GM18505 (cell line): Measurements from ENCODE around the gene ZNF614.
"Not testable (repeated sequence)": the region's sequence is repeated elsewhere in the genome, so short reads cannot be mapped to it uniquely, and the experiment has no call there.

Experiments
- ATAC-seq: cut with Tn5 transposase; IDR thresholded peaks from one replicate; pipeline ENCODE4 v1.9.1; 2021; ENCODE audit not compliant: unreplicated experiment
- POLR2A ChIP-seq: IDR thresholded peaks from 4 replicates; pipeline ENCODE4 v1.6.1; 2011; ENCODE audit warnings: borderline replicate concordance; ENCODE audit not compliant: insufficient read depth, insufficient read length; ENCODE audit errors: extremely low read depth

The ZNF614 gene

DNA sequence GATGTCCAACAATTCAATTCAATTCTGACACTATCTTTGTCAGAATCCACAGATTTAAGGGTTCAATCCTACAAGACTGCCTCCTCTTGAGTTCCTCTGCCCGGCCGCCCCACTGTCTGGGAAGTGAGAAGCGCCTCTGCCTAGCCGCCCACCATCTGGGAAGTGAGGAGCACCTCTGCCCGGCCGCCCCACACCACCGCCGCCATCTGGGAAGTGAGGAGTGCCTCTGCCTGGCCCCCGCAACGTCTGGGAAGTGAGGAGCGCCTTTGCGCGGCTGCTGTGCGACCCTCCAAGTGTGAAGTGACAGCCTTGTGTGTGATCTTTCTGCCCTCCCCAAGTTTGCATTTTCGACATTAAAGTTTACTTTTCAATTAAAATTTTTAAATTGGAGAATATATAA is 6.0 kb downstream of the ZNF614 start:
- no peak for TF ChIP-seq POLR2A
- no peak for ATAC-seq

DNA sequence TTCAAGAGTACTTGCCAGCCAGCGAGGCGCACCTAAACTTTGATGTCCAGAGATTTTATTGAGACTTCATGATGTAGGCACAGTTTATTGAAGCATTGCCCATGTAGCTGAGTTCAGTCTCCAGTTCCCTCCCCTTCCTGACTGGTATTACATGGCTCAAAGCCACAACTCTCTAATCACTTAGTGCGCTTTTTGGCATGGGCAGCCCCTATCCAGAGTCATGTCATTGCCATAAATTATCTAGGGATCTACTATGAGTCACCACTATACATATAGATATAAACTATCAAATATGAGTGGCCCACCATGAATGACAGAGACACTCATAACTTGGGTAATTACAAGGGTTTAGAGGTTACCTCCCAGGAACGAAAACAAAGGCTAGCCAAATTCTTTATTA is 7.7 kb downstream of the ZNF614 start:
- no peak for TF ChIP-seq POLR2A
- ATAC-seq, result no peak

DNA sequence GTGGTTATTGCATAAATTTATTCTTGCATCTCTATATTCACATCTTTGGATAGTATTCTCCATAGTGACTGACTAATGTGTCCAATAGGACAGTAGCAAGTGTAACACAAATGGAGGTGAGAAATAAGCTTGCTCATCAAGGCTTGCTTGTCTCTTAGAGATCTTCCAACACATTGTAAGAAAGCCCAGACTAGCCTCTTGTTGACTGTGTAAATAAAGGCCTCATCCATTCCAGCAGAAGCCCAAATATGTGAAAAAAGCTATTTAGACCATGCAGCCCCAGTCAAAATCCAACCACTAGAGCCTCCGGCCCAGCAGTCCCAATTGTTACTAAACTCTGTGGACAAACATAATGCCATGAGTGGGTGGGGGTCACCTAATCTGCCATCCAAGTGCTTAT is 17.5 kb downstream of the ZNF614 start:
- ATAC-seq, result no peak
- TF ChIP-seq POLR2A, result no peak

DNA sequence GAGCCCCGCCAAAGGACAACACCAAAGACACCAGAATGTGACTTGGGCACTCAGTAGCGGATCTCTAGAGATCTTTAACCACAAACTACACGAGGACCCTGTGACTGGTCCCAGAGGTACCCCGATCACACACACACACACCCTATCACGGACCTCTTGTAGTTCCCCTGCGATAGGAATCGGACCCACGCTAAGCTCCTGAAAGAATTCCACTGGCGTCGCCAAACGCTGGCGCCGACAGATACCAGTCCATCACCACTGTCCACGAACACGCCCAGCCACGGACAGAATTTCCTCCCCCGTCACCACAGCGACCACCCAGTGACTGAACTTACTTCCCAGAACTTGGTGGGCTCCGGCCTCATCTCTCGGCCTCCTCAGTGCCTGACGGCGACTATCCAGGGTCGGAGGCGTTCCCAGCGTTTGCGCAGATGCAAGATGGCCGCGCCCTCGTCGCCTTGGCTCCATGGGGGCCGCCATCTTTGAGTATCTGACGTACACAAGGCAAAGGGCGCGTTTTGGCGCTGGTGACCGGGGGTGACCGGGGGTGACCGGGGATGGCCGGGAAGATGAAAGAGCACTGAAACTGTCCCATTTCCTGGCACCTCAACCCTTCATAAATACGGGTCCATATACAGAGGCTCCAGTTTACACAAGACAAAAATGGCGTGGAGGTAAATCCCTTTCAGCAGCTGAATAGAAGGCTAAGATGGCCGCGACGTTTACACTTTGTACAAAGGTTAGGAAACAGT is 20.2 kb downstream of the ZNF614 start, which contains the start of gene ZNF615:
ZNF615 (minus strand) TSS at position 406 of the 752 bp plus-strand sequence. CDS start 4,500 bp downstream, outside the sequence.
- peak; percentile 61 for TF ChIP-seq POLR2A
- peak; percentile 93 for ATAC-seq

DNA sequence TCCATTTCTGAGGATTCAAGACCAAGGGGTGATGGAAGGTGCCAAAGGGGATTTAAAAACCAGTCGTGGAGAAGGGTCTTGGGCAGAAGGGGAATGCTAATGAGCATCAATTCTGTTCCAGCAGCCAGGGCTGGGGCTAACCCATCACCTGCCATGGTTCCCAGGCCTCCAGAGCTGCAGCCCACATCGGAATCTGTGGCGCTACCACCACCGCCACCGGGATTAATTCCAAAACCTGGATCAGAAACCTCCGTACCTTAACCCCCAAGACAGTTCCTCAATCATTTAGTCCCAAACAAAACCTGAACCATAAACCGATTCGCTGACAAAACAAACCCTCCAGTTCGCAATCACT is 20.8 kb downstream of the ZNF614 start:
- TF ChIP-seq POLR2A, result no peak
- no peak for ATAC-seq

DNA sequence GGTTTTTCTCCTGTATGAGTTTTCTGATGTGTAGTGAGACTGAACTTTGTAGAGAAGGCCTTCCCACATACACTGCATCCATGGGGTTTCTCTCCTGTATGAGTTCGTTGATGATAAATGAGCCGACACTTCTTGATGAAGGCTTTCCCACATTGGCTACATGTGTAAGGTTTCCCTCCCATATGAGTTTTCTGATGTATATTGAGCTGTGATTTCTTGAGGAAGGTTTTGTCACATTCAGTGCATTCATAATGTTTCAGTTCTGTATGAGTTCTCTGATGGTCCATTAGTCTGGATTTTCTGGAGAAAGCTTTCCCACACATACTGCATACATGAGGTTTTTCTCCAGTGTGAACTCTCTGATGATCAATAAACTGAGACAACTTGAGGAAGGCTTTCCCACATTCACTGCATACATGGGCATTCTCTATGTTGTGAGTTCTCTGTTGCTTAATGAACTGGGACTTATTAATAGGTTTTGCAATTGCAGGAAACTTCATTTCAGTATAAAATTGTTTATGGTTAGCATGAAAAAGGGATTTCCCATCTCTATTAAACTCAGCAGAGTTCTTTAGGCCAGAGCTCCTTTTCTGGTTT is 34.0 kb downstream of the ZNF614 start:
- no peak for TF ChIP-seq POLR2A
- no peak for ATAC-seq

DNA sequence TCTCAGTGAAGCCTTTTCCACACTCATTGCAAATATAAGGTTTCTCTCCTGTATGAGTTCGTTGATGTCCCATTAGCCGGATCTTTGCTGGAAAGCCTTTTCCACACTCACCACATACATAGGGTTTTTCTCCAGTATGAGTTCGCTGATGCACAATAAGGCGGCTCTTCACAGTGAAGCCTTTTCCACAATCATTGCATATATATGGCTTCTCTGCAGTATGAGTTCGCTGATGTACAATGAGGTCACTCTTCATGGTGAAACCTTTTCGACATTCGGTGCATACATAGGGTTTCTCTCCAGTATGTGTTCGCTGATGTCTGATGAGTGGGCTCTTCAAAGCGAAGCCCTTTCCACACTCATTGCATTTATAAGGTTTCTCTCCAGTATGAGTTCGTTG is 34.8 kb downstream of the ZNF614 start:
- no peak for TF ChIP-seq POLR2A
- no peak for ATAC-seq

DNA sequence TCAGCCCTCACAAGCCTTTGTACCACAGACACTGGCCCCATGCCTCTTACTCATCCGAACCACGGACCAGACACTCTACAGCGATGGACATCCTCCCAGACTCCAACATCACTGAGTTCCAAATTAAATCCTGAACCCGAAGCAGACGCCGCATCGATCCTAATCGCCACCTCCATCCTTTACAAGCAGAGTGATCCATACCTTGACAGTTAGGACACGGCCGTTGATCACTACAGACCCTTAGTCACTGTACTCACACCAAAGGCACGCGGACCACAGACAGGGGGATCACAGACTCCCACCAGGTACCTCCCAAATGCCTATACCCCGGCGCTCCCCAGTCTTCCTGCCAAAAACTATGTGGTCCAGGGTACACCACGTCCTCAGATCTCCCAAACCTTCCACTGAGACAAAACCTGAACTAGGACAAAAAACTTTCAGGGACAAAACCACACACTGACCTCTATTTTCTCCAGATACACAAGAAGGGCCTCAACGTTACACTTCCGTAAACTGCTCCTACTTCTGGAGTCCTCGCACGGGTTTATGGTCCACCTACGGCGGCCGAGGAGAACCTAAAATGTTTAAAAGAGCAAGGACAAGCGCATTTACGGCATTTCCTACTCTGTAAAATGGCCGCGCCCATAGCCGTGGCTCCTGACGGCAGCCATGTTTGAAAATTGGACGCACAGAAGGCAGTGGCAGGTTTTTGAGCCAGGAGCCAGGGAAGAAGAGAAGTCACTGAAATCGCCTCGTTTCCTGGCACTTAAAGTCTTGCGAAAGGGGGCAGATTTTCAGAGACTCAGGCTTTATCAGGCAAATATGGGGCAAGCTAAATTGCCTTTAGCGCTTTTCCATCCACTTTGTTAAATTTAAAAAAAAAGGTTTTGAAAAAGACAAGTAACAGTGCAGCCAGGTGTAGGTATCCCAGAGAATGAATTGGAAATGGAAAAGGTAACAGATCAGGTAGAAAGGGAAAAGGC is 41.6 kb downstream of the ZNF614 start, which contains the start of gene ZNF350:
ZNF350 (minus strand) TSS at position 532 of the 983 bp plus-strand sequence. CDS start 12,480 bp downstream, outside the sequence.
- TF ChIP-seq POLR2A, result peak; percentile 75

DNA sequence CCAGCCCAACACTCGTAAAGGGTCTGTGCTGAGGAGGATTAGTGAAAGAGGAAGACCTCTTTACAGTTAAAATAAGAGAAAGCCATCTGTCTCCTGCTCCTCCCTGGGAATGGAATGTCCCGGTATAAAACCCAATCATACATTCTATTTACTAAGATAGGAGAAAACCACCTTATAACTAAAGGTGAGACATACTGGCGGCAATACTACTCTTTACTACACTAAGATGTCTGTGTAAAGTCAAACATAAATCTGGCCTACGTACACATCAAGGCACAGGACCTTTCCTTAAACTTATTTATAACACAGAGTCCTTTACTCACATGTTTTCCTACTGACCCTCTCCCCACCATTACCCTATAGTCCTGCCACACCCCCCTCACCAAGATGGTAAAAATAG is 44.8 kb downstream of the ZNF614 start:
- ATAC-seq, result no peak
- TF ChIP-seq POLR2A, result no peak

More for the DNA sequence above, 41.6 kb downstream of the ZNF614 start, which contains the start of gene ZNF350:
- ATAC-seq, result peak; percentile 80

DNA sequence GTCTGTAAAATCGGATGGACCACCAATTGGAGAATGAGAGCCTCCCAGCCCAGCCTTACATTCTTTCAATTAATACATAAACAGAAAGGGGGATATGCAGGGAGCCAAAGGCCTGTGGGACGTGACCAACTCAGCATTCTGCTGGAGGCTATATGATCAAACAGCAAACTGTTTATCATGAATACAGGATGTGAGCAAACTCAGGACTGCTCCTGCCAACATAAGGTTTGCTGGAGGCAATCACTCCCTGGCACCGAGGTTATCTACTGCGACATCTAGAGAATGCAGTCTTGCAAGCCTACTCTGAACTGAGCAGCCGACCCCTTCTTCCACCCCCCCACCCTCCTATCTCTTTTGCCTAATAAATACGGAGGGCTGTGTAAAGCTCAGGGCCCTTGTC is 47.3 kb downstream of the ZNF614 start:
- ATAC-seq, result not testable (repeated sequence)

DNA sequence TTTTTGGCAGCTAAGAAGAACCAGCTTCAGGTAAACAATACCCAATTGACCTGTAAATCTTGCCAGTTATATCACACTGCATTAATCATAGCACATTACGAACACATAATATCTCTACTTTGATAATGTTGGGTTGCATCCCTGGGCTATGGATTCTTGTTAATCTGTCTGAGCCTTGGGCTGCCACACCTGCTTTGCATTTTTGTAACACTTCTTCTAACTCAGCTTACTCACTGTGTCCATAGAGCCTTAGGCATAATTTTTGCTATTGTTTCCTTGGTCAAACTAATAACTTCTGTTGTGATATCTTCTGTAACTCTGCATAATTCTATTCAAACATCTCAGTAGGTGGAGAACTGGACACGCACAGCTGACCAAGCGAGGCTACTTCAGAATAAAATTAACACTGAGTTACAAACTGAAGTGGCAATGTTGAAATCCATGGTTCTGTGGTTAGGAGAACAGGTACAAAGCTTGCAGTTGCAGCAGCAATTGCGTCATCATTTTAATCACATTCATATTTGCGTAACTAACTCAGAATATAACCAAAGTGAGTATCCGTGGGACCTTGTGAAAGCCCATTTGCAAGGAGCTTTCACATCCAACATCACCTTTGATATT is 48.0 kb downstream of the ZNF614 start:
- TF ChIP-seq POLR2A, result no peak
- no peak for ATAC-seq

DNA sequence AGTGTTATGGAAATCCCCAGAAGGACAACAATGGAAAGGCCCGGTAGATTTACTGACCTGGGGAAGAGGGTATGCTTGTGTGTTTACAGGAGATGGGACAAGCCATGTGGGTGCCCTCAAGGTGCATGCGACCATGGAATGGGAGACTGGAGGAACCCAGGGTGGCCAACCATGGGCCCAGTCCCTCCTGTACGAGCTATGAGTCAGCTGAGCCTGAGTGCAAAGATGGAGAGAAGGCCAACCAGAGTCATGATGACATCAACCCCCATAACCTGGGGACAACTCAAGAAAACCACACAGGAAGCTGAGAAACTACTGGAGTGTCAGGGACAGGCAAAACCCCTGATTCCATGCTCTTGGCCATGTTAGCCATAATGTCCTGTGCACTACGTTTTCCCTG is 49.3 kb downstream of the ZNF614 start:
- ATAC-seq, result no peak

DNA sequence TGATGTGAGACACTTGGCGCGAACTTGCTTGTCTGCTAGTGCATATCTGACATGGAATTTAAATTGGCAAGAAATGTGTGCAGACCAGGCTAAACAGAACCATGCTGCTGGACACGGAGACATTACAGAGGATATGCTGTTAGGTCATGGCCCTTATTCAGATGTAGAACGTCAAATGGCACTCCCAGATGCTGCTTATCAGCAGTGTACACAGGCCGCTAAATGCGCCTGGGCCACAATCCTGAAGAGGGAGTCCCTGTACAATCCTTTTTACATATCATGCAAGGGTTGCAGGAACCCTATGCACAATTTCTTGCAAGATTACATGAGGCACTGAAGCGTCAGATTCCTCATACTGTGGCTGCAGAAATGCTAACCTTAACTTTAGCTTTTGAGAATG is 50.8 kb downstream of the ZNF614 start:
- ATAC-seq, result no peak
- no peak for TF ChIP-seq POLR2A

More for the DNA sequence above, 49.3 kb downstream of the ZNF614 start:
- no peak for TF ChIP-seq POLR2A
